HG03442 (cell line): ENCODE measurements around the gene DHX8.
A peak's percentile ranks its signal among the peaks of the same experiment; 100 is the strongest.

Source experiments
- ATAC-seq: cut with Tn5 transposase; IDR thresholded peaks from one replicate; pipeline ENCODE4 v1.9.1; 2021; ENCODE audit warnings: mild to moderate bottlenecking, moderate library complexity; ENCODE audit not compliant: unreplicated experiment

Gene DHX8

GRCh38 chr17:43546319-43547188 is 62.8 kb downstream of the DHX8 start, which contains the start of gene ETV4:
Gene ETV4 (minus strand): TSS chr17:43546340. CDS start chr17:43545617, 723 bp downstream.
- peak; percentile 70 for ATAC-seq

GRCh38 chr17:43547189-43547550 is 63.4 kb downstream of the DHX8 start:
- ATAC-seq = no peak

GRCh38 chr17:43547659-43548256 is 64.0 kb downstream of the DHX8 start:
- ATAC-seq = no peak

GRCh38 chr17:43548689-43549379 is 65.1 kb downstream of the DHX8 start:
- ATAC-seq = no peak

GRCh38 chr17:43549496-43549895 is 65.7 kb downstream of the DHX8 start:
- no peak for ATAC-seq

- ATAC-seq = no peak
These were observed 67.0 kb downstream of the DHX8 start for GRCh38 chr17:43550754-43551153.

GRCh38 chr17:43552229-43552837 is 68.6 kb downstream of the DHX8 start:
- no peak for ATAC-seq

GRCh38 chr17:43553573-43553972 is 69.8 kb downstream of the DHX8 start:
- ATAC-seq = no peak

- no peak for ATAC-seq
These were observed 71.1 kb downstream of the DHX8 start for GRCh38 chr17:43554857-43555256.

GRCh38 chr17:43556292-43556691 is 72.5 kb downstream of the DHX8 start:
- no peak for ATAC-seq

- ATAC-seq = no peak
These were observed 75.0 kb downstream of the DHX8 start for GRCh38 chr17:43558805-43559160.

GRCh38 chr17:43559161-43559816 is 75.5 kb downstream of the DHX8 start:
- ATAC-seq = no peak

GRCh38 chr17:43560461-43561427 is 77.0 kb downstream of the DHX8 start:
- no peak for ATAC-seq

- ATAC-seq = no peak
These were observed 79.2 kb downstream of the DHX8 start for GRCh38 chr17:43562679-43563599.

GRCh38 chr17:43563600-43564594 is 80.1 kb downstream of the DHX8 start:
- ATAC-seq = no peak

- ATAC-seq = no peak
These were observed 84.8 kb downstream of the DHX8 start for GRCh38 chr17:43568506-43569082.

GRCh38 chr17:43570518-43570928 is 86.7 kb downstream of the DHX8 start:
- ATAC-seq = no peak
